Activated T-helper 9 cell treated with anti-CD3 and anti-CD28 coated beads, Interleukin-2, amount 50 U/mL, for 16 hours (primary cell): ENCODE results near the gene EFCAB10.
"Not testable (repeated sequence)": the region's sequence is repeated elsewhere in the genome, so short reads cannot be mapped to it uniquely, and the experiment has no call there.

Experiments
- DNase-seq: peaks from one replicate; pipeline ENCODE4 v3.0.0-alpha.2; 2020; ENCODE audit warnings: low read depth

EFCAB10 gene

DNA sequence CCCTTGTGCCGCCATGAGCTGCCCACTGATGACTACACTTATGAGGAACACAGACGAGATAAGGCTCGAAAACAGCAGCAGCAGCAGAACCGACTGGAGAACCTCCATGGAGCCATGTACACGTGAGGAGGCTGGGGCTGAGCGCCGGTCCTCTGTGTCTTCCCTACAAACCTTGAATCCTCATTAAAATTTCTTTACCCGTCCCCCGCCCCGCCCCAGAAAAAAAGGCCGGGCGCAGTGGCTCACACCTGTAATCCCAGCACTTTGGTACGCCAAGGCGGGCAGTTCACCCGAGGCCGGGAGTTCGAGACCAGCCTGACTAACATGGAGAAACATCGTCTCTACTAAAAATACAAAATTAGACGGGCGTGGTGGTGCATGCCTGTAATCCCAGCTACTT lies 50.7 kb downstream of the EFCAB10 start:
- DNase-seq, result no peak

- no peak for DNase-seq
These were observed 51.2 kb downstream of the EFCAB10 start for GRCh38 chr7:105530126-105530525.

DNA sequence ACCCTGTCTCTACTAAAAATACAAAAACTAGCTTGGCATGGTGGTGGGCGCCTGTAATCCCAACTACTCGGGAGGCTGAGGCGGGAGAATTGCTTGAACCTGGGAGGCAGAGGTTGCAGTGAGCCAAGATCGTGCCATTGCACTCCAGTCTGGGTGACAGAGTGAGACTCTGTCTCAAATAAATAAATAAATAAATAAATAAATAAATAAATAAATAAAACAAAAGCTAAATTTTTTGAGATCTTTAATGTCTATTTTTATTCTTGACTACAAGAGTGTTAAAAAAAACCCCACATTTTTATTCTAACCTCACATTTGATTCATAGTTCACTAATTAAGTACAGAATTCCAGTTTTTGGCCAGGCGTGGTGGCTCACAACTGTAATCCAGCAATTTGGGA lies 53.6 kb downstream of the EFCAB10 start:
- DNase-seq, result not testable (repeated sequence)

DNA sequence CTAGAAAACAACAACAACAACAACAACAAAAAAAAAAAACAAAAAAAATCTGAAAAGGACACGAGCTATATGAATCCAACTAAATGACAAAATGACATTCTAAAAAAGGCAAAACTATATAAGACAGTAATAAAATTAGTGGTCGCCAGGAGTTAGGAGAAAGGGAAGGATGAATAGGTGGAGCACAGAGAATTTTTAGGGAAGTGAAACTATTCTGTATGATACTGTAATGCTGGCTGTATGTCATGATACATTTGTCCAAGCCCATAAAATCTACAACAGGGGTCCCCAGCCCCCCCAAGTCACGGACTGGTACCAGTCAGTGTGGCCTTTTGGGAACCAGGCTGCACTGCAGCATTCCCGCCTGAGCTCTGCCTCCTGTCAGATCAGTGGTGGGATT lies 56.5 kb downstream of the EFCAB10 start:
- DNase-seq, result no peak

DNA sequence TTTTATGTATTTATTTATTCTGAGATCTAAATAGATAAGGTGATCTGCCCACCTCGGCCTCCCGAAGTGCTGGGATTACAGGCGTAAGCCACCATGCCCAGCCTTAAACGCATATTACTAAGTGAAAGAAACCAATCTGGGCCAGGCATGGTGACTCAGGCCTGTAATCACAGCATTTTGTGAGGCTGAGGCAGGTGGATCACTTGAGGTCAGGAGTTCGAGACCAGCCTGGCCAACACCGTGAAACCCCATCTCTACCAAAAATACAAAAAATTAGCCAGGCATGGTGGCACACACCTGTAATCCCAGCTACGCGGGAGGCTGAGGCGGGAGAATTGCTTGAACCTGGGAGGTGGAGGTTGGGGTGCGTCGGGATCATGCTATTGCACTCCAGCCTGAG lies 56.9 kb downstream of the EFCAB10 start:
- DNase-seq, result not testable (repeated sequence)

DNA sequence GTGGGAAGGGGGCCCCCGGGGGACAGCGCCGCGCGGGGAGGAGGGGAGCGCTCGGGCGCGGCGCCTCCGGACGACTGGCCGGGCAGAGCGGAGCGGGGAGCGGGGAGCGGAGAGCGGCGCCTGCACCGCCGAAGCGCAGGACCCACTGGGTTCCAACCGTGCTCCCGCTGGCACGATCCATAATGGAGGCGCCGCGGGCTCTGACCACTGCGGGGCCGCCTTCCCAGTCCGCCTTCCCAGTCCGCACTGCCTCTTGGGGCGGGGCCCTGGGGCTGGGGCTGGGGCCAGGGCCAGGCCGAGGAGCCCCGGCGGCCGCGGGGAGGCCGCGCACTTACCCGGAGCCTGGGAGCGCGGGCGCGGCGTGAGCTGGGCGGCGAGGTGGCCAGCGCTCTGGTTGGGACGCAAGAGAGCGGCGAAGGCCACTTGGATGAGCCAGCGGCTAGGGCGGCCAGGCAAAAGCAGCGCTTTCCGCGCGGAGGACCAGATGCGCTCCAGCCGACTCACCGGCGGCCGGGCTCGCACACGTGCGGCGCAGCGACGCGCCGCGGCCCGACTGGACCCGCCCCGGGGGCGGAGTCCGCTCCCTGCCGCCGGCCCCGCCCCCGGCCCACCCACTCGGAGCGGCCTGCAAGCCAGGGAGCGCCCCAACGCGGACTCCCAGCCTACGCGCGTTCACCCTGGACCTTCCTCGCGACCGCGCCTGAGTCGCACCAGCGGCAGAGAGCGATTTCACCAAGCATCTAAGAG lies 59.4 kb downstream of the EFCAB10 start, which contains the start of gene PUS7:
TSS of gene PUS7 (minus strand) at position 555 of the 747 bp plus-strand sequence. CDS start 13,759 bp downstream, outside the sequence.
- DNase-seq, result peak; percentile 77

DNA sequence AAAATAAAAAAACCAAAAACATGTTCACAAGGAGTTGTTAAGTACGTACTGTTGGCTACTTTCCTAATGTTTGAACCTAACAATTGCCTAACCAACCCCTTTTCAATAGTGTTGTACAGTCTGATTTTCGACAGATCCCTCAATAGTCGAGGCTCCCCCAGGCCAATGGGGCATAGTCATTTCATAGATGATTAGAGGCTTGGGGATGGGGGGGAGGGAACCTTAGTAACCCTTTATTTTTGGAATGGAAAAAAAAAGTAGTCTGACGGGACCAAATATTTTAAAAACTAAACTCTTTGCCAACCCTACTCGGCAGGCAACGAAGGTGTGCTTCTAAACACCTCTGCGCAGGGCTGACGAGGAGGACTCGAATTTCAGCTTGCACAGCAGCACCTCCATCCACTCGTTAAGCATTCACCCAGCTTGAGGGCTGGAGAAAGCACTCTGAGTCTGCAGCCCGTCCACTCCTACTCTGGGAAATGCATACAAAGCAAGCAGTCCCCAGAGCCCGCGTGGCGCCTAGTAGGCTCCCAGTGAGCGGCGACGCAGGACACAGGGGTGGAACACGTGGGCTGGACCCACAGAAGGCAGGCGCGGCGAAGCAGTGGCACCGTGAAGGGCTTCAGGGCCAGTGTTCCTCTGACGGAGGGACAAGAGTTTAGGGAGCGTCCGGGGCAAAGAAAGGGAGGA lies 60.1 kb downstream of the EFCAB10 start:
- DNase-seq, result peak; percentile 25

GRCh38 chr7:105520620-105521019 lies 60.7 kb downstream of the EFCAB10 start:
- not testable (repeated sequence) for DNase-seq

DNA sequence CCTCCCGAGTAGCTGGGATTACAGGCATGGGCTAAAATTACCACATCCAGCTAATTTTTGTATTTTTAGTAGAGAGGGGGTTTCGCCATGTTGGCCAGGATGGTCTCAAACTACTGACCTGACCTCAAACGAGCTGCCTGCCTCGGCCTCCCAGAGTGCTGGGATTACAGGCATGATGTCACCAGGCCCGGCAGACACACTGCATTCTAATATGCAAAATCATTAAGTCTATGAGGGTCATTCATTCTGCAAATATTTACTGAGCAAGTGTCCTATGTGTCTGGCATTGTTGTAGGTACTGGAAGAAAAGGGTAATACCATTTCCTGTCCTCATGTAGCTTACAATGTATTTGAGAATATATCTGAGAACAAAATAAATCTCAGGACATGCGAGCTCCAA lies 61.9 kb downstream of the EFCAB10 start:
- DNase-seq, result no peak

- not testable (repeated sequence) for DNase-seq
These were observed 65.7 kb downstream of the EFCAB10 start for GRCh38 chr7:105515610-105516009.
